K562 (cell line): ENCODE results near the gene WFDC2. TPM values are rescaled to one million over a fixed set of nuclear protein-coding genes. Genes with fewer than 3 reads are reported as not detected.

Experiments used
- CBX2 ChIP-seq: fragments of 200-600 bp; sonication (generic); IDR thresholded peaks from one replicate; pipeline ENCODE4 v1.6.1; 2012; ENCODE audit warnings: mild to moderate bottlenecking, low read length, inconsistent platforms; ENCODE audit not compliant: insufficient read depth, poor library complexity, severe bottlenecking
- HIVEP1 ChIP-seq: fragments of 250-450 bp; sonication (Bioruptor Pico); IDR thresholded peaks from 2 replicates; pipeline ENCODE4 v1.4.0; 2020; ENCODE audit warnings: mild to moderate bottlenecking
- MTA1 ChIP-seq: fragments of 450-650 bp; IDR thresholded peaks from 2 replicates; pipeline ENCODE4 v1.6.1; 2017; ENCODE audit warnings: borderline replicate concordance
- SMAD2 ChIP-seq: fragments of 150-350 bp; IDR thresholded peaks from 2 replicates; pipeline ENCODE4 v1.6.1; 2014; ENCODE audit warnings: low read depth, mild to moderate bottlenecking, low read length
- ZNF175 ChIP-seq: fragments of 200-800 bp; sonication (Bioruptor generic); IDR thresholded peaks from 2 replicates; pipeline ENCODE4 v1.6.1; 2016; ENCODE audit warnings: low read depth, mild to moderate bottlenecking, missing genetic modification characterization, missing compliant biosample characterization
- ZNF445 ChIP-seq: fragments of 250-450 bp; sonication (Bioruptor Pico); IDR thresholded peaks from 2 replicates; pipeline ENCODE4 v1.4.0; 2020; ENCODE audit warnings: low read depth, mild to moderate bottlenecking, moderate library complexity
- ZNF507 ChIP-seq: conservative IDR thresholded peaks from 2 replicates; pipeline ENCODE4 v1.6.1; 2017; ENCODE audit warnings: missing genetic modification characterization, missing compliant biosample characterization
- polyA plus RNA-seq, 8 experiments: library from polyadenylated mRNA; depleted of rRNA in 4 of 8; stranded (reverse) in 5 of 8; unstranded in 3 of 8; fragments of >200 nt; fragmentation: Nextera tagmentation in 2 of 8; fragmentation: Illumina TruSeq in 1 of 8; extraction: Ambion mirVana in 2 of 8; extraction: Trizol in 1 of 8; gene quantifications; 2 replicates each; pipeline versions ENCODE4 v1.2.1 to v1.2.3, GENCODE V29; 2011 to 2014; ENCODE audit warnings: inconsistent platforms in 1 of 8, missing spikeins in 1 of 8
- total RNA-seq, 7 experiments: library from RNA; depleted of rRNA in 6 of 7; stranded (reverse); fragments of >200 nt in 6 of 7; fragmentation: Illumina TruSeq in 2 of 7; extraction: Trizol in 2 of 7; gene quantifications; 2 replicates each; pipeline versions ENCODE4 v1.2.1 to v1.2.3, GENCODE V29; 2011 to 2021; ENCODE audit warnings: low replicate concordance in 1 of 7
- TF ChIP-seq, protein P1 (sequence below), 2 experiments: fragments of 450-650 bp; formaldehyde crosslinking in 1 of 2; IDR thresholded peaks; 2 replicates each; pipeline versions ENCODE4 v1.4.0 to v1.6.1; 2014 to 2020; ENCODE audit warnings: mild to moderate bottlenecking in 2 of 2, borderline replicate concordance in 1 of 2, low read depth in 1 of 2
- TF ChIP-seq, protein P2 (sequence below): fragments of 450-650 bp; IDR thresholded peaks from 2 replicates; pipeline ENCODE4 v1.6.1; 2017; ENCODE audit warnings: antibody characterized with exemption
- TF ChIP-seq, protein P3 (sequence below): sonication (generic); formaldehyde crosslinking; IDR thresholded peaks from 2 replicates; pipeline ENCODE4 v1.9.0; 2022; ENCODE audit warnings: mild to moderate bottlenecking, missing genetic modification reagents

Gene WFDC2
- total and polyA plus RNA-seq, 9 of the 15 experiments (the other 6 are each of a cell fraction or from before 2014, with no cell fraction given) = not detected

- TF ChIP-seq, protein P1, sequence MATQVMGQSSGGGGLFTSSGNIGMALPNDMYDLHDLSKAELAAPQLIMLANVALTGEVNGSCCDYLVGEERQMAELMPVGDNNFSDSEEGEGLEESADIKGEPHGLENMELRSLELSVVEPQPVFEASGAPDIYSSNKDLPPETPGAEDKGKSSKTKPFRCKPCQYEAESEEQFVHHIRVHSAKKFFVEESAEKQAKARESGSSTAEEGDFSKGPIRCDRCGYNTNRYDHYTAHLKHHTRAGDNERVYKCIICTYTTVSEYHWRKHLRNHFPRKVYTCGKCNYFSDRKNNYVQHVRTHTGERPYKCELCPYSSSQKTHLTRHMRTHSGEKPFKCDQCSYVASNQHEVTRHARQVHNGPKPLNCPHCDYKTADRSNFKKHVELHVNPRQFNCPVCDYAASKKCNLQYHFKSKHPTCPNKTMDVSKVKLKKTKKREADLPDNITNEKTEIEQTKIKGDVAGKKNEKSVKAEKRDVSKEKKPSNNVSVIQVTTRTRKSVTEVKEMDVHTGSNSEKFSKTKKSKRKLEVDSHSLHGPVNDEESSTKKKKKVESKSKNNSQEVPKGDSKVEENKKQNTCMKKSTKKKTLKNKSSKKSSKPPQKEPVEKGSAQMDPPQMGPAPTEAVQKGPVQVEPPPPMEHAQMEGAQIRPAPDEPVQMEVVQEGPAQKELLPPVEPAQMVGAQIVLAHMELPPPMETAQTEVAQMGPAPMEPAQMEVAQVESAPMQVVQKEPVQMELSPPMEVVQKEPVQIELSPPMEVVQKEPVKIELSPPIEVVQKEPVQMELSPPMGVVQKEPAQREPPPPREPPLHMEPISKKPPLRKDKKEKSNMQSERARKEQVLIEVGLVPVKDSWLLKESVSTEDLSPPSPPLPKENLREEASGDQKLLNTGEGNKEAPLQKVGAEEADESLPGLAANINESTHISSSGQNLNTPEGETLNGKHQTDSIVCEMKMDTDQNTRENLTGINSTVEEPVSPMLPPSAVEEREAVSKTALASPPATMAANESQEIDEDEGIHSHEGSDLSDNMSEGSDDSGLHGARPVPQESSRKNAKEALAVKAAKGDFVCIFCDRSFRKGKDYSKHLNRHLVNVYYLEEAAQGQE (IDR thresholded peaks at IDR 0.05; ENCODE audit: borderline replicate concordance) = peak; percentile 48; the same call in 1 of the 2 replicates
- TF ChIP-seq, protein P1 (CRISPR knock-in tag; IDR thresholded peaks at IDR 0.05; ENCODE audit: low read depth) = no peak
- no peak for TF ChIP-seq ZNF507 (tag)
- TF ChIP-seq, protein P2, sequence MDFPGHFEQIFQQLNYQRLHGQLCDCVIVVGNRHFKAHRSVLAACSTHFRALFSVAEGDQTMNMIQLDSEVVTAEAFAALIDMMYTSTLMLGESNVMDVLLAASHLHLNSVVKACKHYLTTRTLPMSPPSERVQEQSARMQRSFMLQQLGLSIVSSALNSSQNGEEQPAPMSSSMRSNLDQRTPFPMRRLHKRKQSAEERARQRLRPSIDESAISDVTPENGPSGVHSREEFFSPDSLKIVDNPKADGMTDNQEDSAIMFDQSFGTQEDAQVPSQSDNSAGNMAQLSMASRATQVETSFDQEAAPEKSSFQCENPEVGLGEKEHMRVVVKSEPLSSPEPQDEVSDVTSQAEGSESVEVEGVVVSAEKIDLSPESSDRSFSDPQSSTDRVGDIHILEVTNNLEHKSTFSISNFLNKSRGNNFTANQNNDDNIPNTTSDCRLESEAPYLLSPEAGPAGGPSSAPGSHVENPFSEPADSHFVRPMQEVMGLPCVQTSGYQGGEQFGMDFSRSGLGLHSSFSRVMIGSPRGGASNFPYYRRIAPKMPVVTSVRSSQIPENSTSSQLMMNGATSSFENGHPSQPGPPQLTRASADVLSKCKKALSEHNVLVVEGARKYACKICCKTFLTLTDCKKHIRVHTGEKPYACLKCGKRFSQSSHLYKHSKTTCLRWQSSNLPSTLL = no peak
- TF ChIP-seq, protein P3, sequence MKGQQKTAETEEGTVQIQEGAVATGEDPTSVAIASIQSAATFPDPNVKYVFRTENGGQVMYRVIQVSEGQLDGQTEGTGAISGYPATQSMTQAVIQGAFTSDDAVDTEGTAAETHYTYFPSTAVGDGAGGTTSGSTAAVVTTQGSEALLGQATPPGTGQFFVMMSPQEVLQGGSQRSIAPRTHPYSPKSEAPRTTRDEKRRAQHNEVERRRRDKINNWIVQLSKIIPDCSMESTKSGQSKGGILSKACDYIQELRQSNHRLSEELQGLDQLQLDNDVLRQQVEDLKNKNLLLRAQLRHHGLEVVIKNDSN (CRISPR knock-in tag) = peak; percentile 83
- no peak for TF ChIP-seq ZNF445
- TF ChIP-seq ZNF175 (CRISPR knock-in tag) = no peak
- TF ChIP-seq SMAD2 = no peak
- no peak for TF ChIP-seq CBX2
- no peak for TF ChIP-seq MTA1
- no peak for TF ChIP-seq HIVEP1 (CRISPR knock-in tag)
These were observed 42.1 kb upstream of the WFDC2 start (continued) for GRCh38 chr20:45427236-45428149.
